Measurements from ENCODE around the gene PARP4.

Gene PARP4

DNA sequence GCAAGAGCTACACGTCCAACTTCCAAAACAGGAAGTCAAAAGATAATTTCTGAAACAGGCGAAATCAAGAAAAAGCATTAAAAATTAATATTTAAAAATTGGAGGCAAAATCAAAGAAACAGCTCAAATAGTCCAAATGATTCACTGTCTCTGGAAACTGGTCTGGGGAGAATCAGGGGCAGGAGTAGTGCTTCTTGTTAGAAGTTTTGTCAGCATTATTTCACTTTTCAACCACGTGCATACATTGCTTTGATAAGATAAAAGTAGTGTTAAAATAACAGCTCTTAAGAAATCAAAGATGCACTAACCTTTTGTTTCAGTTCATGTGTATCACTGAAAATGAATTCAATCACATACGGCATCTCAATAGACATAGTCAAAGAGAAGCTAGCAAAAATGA, 53.8 kb downstream of the PARP4 start (continued):
- TF ChIP-seq, protein P1, sequence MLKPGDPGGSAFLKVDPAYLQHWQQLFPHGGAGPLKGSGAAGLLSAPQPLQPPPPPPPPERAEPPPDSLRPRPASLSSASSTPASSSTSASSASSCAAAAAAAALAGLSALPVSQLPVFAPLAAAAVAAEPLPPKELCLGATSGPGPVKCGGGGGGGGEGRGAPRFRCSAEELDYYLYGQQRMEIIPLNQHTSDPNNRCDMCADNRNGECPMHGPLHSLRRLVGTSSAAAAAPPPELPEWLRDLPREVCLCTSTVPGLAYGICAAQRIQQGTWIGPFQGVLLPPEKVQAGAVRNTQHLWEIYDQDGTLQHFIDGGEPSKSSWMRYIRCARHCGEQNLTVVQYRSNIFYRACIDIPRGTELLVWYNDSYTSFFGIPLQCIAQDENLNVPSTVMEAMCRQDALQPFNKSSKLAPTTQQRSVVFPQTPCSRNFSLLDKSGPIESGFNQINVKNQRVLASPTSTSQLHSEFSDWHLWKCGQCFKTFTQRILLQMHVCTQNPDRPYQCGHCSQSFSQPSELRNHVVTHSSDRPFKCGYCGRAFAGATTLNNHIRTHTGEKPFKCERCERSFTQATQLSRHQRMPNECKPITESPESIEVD (tag by site-specific recombination; IDR thresholded peaks at IDR 0.05) = no peak
- no peak for TF ChIP-seq TCF7L2 (IDR thresholded peaks at IDR 0.05; ENCODE audit: borderline replicate concordance, low read depth, low read length)
- TF ChIP-seq, protein P2, sequence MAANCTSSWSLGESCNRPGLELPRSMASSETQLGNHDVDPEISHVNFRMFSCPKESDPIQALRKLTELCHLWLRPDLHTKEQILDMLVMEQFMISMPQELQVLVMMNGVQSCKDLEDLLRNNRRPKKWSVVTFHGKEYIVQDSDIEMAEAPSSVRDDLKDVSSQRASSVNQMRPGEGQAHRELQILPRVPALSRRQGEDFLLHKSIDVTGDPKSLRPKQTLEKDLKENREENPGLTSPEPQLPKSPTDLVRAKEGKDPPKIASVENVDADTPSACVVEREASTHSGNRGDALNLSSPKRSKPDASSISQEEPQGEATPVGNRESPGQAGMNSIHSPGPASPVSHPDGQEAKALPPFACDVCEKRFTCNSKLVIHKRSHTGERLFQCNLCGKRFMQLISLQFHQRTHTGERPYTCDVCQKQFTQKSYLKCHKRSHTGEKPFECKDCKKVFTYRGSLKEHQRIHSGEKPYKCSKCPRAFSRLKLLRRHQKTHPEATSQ (tag by site-specific recombination; IDR thresholded peaks at IDR 0.05) = no peak
- no peak for TF ChIP-seq ZNF274 (IDR thresholded peaks at IDR 0.05; ENCODE audit: low read length)
- no peak for TF ChIP-seq ZNF274 (tag by site-specific recombination; IDR thresholded peaks at IDR 0.05; ENCODE audit: borderline replicate concordance)
- TF ChIP-seq ZNF776 (tag by site-specific recombination; IDR thresholded peaks at IDR 0.05; ENCODE audit: borderline replicate concordance) = no peak
- no peak for TF ChIP-seq ZNF184 (tag by site-specific recombination; IDR thresholded peaks at IDR 0.05)

DNA sequence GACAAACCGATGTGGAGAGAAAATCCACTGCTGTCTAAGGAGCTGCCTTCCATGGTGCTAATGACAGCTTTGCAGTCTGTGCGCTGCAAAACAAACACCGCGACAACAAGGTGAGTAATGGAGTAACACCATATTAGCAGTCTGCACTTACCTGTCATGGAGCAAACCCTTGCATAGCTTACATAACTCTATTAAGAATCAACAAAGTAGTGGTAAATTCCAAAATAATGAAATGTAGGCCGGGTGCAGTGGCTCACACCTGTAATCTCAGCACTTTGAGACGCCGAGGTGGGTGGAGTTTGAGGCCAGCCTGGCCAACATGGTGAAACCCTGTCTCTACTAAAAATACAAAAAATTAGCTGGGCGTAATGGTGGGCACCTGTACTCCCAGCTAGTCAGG, 56.2 kb downstream of the PARP4 start:
- Histone ChIP-seq H3K36me3 (ENCODE audit: control insufficient read depth in 2 of 2, insufficient read depth in 1 of 2, low read length in 2 of 2) (peaks cover 9 to 63% of the 10 kb centered on the region in 2 experiments; a peak in 2 of 3 replicates), H3K4me3 (ENCODE audit: low read depth, low read length) (no peak overlapping the region), H3K27ac (ENCODE audit: extremely low read depth, low read depth, low read length) (no peak overlapping the region), H3K9me3 (ENCODE audit: control insufficient read depth, insufficient read depth, low read depth, low read length) (no peaks in the 10 kb centered on the region), H3K4me1 (ENCODE audit: control insufficient read depth, insufficient read depth, low read length) (no peaks in the 10 kb centered on the region)
- no peak for TF ChIP-seq ZFP37 (tag by site-specific recombination; IDR thresholded peaks at IDR 0.05)
- TF ChIP-seq, protein P3, sequence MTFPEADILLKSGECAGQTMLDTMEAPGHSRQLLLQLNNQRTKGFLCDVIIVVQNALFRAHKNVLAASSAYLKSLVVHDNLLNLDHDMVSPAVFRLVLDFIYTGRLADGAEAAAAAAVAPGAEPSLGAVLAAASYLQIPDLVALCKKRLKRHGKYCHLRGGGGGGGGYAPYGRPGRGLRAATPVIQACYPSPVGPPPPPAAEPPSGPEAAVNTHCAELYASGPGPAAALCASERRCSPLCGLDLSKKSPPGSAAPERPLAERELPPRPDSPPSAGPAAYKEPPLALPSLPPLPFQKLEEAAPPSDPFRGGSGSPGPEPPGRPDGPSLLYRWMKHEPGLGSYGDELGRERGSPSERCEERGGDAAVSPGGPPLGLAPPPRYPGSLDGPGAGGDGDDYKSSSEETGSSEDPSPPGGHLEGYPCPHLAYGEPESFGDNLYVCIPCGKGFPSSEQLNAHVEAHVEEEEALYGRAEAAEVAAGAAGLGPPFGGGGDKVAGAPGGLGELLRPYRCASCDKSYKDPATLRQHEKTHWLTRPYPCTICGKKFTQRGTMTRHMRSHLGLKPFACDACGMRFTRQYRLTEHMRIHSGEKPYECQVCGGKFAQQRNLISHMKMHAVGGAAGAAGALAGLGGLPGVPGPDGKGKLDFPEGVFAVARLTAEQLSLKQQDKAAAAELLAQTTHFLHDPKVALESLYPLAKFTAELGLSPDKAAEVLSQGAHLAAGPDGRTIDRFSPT (tag by site-specific recombination; IDR thresholded peaks at IDR 0.05) = no peak
- TF ChIP-seq, protein P4, sequence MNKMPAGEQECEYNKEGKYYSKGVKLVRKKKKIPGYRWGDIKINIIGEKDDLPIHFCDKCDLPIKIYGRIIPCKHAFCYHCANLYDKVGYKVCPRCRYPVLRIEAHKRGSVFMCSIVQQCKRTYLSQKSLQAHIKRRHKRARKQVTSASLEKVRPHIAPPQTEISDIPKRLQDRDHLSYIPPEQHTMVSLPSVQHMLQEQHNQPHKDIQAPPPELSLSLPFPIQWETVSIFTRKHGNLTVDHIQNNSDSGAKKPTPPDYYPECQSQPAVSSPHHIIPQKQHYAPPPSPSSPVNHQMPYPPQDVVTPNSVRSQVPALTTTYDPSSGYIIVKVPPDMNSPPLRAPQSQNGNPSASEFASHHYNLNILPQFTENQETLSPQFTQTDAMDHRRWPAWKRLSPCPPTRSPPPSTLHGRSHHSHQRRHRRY (tag by site-specific recombination; IDR thresholded peaks at IDR 0.05) = no peak
- TF ChIP-seq SALL2 (tag by site-specific recombination; IDR thresholded peaks at IDR 0.05; ENCODE audit: borderline replicate concordance) = no peak
- TF ChIP-seq, protein P5, sequence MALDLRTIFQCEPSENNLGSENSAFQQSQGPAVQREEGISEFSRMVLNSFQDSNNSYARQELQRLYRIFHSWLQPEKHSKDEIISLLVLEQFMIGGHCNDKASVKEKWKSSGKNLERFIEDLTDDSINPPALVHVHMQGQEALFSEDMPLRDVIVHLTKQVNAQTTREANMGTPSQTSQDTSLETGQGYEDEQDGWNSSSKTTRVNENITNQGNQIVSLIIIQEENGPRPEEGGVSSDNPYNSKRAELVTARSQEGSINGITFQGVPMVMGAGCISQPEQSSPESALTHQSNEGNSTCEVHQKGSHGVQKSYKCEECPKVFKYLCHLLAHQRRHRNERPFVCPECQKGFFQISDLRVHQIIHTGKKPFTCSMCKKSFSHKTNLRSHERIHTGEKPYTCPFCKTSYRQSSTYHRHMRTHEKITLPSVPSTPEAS (tag by site-specific recombination; IDR thresholded peaks at IDR 0.05) = no peak
- TF ChIP-seq, protein P6, sequence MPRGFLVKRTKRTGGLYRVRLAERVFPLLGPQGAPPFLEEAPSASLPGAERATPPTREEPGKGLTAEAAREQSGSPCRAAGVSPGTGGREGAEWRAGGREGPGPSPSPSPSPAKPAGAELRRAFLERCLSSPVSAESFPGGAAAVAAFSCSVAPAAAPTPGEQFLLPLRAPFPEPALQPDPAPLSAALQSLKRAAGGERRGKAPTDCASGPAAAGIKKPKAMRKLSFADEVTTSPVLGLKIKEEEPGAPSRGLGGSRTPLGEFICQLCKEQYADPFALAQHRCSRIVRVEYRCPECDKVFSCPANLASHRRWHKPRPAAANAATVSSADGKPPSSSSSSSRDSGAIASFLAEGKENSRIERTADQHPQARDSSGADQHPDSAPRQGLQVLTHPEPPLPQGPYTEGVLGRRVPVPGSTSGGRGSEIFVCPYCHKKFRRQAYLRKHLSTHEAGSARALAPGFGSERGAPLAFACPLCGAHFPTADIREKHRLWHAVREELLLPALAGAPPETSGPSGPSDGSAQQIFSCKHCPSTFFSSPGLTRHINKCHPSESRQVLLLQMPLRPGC (tag by site-specific recombination; IDR thresholded peaks at IDR 0.05) = no peak
- no peak for TF ChIP-seq EGR2 (tag by site-specific recombination; IDR thresholded peaks at IDR 0.05; ENCODE audit: low read depth)
- TF ChIP-seq ZNF555 (tag by site-specific recombination; conservative IDR thresholded peaks at IDR 0.05) = no peak
- POLR2A ChIA-PET = no interaction called here
- CTCF ChIA-PET = interaction anchor here (0.6 kb wide), 1 partner anchor 368 kb away, joined by 3 read pairs; no protein-coding TSS in a partner anchor
